Mesenchymal stem cell (in vitro differentiated cells and primary cell): Measurements from ENCODE around the gene ANKDD1A.

Experiments used
- DNase-seq: peaks from one replicate; pipeline ENCODE4 v3.0.0-alpha.2; 2013
- H2AFZ ChIP-seq: one replicate; pipeline ENCODE4 v1.6.1; 2013; ENCODE audit warnings: low read depth, mild to moderate bottlenecking, control low read depth, inconsistent platforms, low read length, moderate library complexity
- H2AK5ac ChIP-seq: 2 replicates; pipeline ENCODE4 v1.6.1; 2013; ENCODE audit warnings: low read length, moderate library complexity, mild to moderate bottlenecking, inconsistent platforms; ENCODE audit not compliant: severe bottlenecking
- H2BK120ac ChIP-seq: one replicate; pipeline ENCODE4 v1.6.1; 2013; ENCODE audit warnings: low read depth, mild to moderate bottlenecking, inconsistent platforms, low read length, moderate library complexity
- H2BK12ac ChIP-seq, 2 experiments: one replicate each; pipeline ENCODE4 v1.6.1; 2013; ENCODE audit warnings: inconsistent platforms in 2 of 2, low read length in 2 of 2, mild to moderate bottlenecking in 2 of 2, moderate library complexity in 2 of 2, control low read depth in 1 of 2
- H2BK15ac ChIP-seq: one replicate; pipeline ENCODE4 v1.6.1; 2013; ENCODE audit warnings: mild to moderate bottlenecking, low read depth, inconsistent platforms; ENCODE audit not compliant: poor library complexity, severe bottlenecking
- H2BK5ac ChIP-seq: 2 replicates; pipeline ENCODE4 v1.6.1; 2013; ENCODE audit warnings: low read depth, mild to moderate bottlenecking, low read length, control low read depth, inconsistent platforms; ENCODE audit not compliant: poor library complexity, severe bottlenecking
- H3K14ac ChIP-seq, 2 experiments: one replicate each; pipeline ENCODE4 v1.6.1; 2013; ENCODE audit warnings: inconsistent platforms in 2 of 2, low read length in 2 of 2, control low read depth in 1 of 2, mild to moderate bottlenecking in 1 of 2, moderate library complexity in 1 of 2
- H3K18ac ChIP-seq, 2 experiments: one replicate each; pipeline ENCODE4 v1.6.1; 2013; ENCODE audit warnings: inconsistent platforms in 2 of 2, low read length in 2 of 2, control low read depth in 1 of 2, low read depth in 1 of 2, mild to moderate bottlenecking in 1 of 2
- H3K23ac ChIP-seq, 2 experiments: one replicate each; pipeline ENCODE4 v1.6.1; 2013; ENCODE audit warnings: inconsistent platforms in 2 of 2, low read length in 2 of 2, mild to moderate bottlenecking in 2 of 2, moderate library complexity in 2 of 2, control low read depth in 1 of 2
- H3K27ac ChIP-seq: 2 replicates; pipeline ENCODE4 v1.5.1; 2013; ENCODE audit warnings: mild to moderate bottlenecking, moderate library complexity, low read length, control low read depth, inconsistent platforms; ENCODE audit not compliant: poor library complexity, severe bottlenecking
- H3K27me3 ChIP-seq, 2 experiments: 2 replicates each; pipeline versions ENCODE4 v1.6.1 to v1.7.0; 2013; ENCODE audit warnings: low read length in 2 of 2, mild to moderate bottlenecking in 2 of 2, moderate library complexity in 2 of 2, control low read depth in 1 of 2, inconsistent platforms in 1 of 2; ENCODE audit not compliant: control insufficient read depth in 1 of 2, insufficient read depth in 1 of 2
- H3K36me3 ChIP-seq, 2 experiments: 2 replicates each; pipeline versions ENCODE4 v1.6.1 to v1.7.0; 2013; ENCODE audit warnings: low read length in 2 of 2, control low read depth in 1 of 2, inconsistent platforms in 1 of 2, low read depth in 1 of 2, mild to moderate bottlenecking in 1 of 2; ENCODE audit not compliant: insufficient read depth in 2 of 2, control insufficient read depth in 1 of 2
- H3K4ac ChIP-seq, 2 experiments: one replicate each; pipeline ENCODE4 v1.6.1; 2013; ENCODE audit warnings: inconsistent platforms in 2 of 2, low read length in 2 of 2, mild to moderate bottlenecking in 2 of 2, moderate library complexity in 2 of 2, control low read depth in 1 of 2, low read depth in 1 of 2
- H3K4me1 ChIP-seq: 2 replicates; pipeline ENCODE4 v1.6.1; 2013; ENCODE audit warnings: low read depth, low read length, control low read depth; ENCODE audit not compliant: control insufficient read depth, insufficient read depth
- H3K4me2 ChIP-seq: 2 replicates; pipeline ENCODE4 v1.6.1; 2013; ENCODE audit warnings: low read length, mild to moderate bottlenecking, inconsistent platforms; ENCODE audit not compliant: poor library complexity, severe bottlenecking
- H3K4me3 ChIP-seq, 2 experiments: 2 replicates each; pipeline versions ENCODE4 v1.5.1 to v1.7.0; 2013; ENCODE audit warnings: low read length in 2 of 2, mild to moderate bottlenecking in 2 of 2, control low read depth in 1 of 2, low read depth in 1 of 2; ENCODE audit not compliant: insufficient read depth in 1 of 2
- H3K79me1 ChIP-seq: replicated peaks from 2 replicates; pipeline ENCODE4 v1.6.1; 2013; ENCODE audit warnings: mild to moderate bottlenecking, control low read depth, low read length, inconsistent platforms; ENCODE audit not compliant: poor library complexity, severe bottlenecking
- H3K9ac ChIP-seq: 2 replicates; pipeline ENCODE4 v1.7.0; 2013; ENCODE audit warnings: mild to moderate bottlenecking, low read length, moderate library complexity
- H3K9me3 ChIP-seq: 2 replicates; pipeline ENCODE4 v1.7.0; 2013; ENCODE audit warnings: mild to moderate bottlenecking, low read length; ENCODE audit not compliant: control insufficient read depth
- H4K8ac ChIP-seq: one replicate; pipeline ENCODE4 v1.6.1; 2013; ENCODE audit warnings: inconsistent platforms, mild to moderate bottlenecking, low read length, moderate library complexity
- H4K91ac ChIP-seq: one replicate; pipeline ENCODE4 v1.6.1; 2013; ENCODE audit warnings: mild to moderate bottlenecking, low read length, inconsistent platforms
- WGBS: methylation state at CpG from one replicate; pipeline ENCODE4 v1.1.7; 2013; ENCODE audit warnings: mixed read lengths; 5-methylcytosine and 5-hydroxymethylcytosine counted together

ANKDD1A gene

GRCh38 chr15:64898406-64898805 is 13.3 kb upstream of the ANKDD1A start:
- Histone ChIP-seq H4K91ac (peak overlapping the region; percentile 69), H4K8ac (no peak overlapping the region), H3K27ac (no peak overlapping the region), H3K79me1 (no peaks in the 10 kb centered on the region), H3K4me3 (no peak overlapping the region), H2BK15ac (peak overlapping the region; percentile 71), H3K4ac (peak overlapping the region in 1 of 2 experiments; percentile 93), H2AFZ (no peak overlapping the region), H2BK120ac (peak overlapping the region; percentile 24), H2AK5ac (no peak overlapping the region), H3K4me2 (no peak overlapping the region), H3K18ac (peak overlapping the region; percentile 95 to 98), H2BK5ac (no peak overlapping the region), H2BK12ac (peak overlapping the region in 1 of 2 experiments; percentile 27), H3K14ac (no peak overlapping the region), H3K27me3 (no peaks in the 10 kb centered on the region), H3K36me3 (no peaks in the 10 kb centered on the region), H3K4me1 (peaks cover 23% of the 10 kb centered on the region), H3K23ac (no peak overlapping the region), H3K9ac (peak overlapping the region; percentile 85), H3K9me3 (peaks cover 14% of the 10 kb centered on the region)
- WGBS, result 86% methylated on average over 4 of the region's 4 CpGs
- DNase-seq, result no peak

GRCh38 chr15:64901141-64901540 is 10.6 kb upstream of the ANKDD1A start:
- H3K79me1 ChIP-seq, result no peaks in the 10 kb centered on the region
- no peak overlapping the region for H4K91ac ChIP-seq
- H2BK5ac ChIP-seq, result no peak overlapping the region
- H3K4me2 ChIP-seq, result no peak overlapping the region
- H3K36me3 ChIP-seq, result no peaks in the 10 kb centered on the region
- 99% methylated on average over 5 of the region's 5 CpGs for WGBS
- no peak overlapping the region for H4K8ac ChIP-seq
- no peak overlapping the region for H2BK120ac ChIP-seq
- no peak overlapping the region for H2BK12ac ChIP-seq
- no peak overlapping the region for H3K4me3 ChIP-seq
- no peak for DNase-seq
- H3K4ac ChIP-seq, result no peak overlapping the region
- no peak overlapping the region for H2AFZ ChIP-seq
- no peaks in the 10 kb centered on the region for H3K27me3 ChIP-seq
- H3K27ac ChIP-seq, result no peak overlapping the region
- H2BK15ac ChIP-seq, result no peak overlapping the region
- H3K9me3 ChIP-seq, result peaks cover 14% of the 10 kb centered on the region
- H3K18ac ChIP-seq, result no peak overlapping the region
- no peak overlapping the region for H3K14ac ChIP-seq
- H3K23ac ChIP-seq, result no peak overlapping the region
- no peak overlapping the region for H2AK5ac ChIP-seq
- H3K9ac ChIP-seq, result no peak overlapping the region
- H3K4me1 ChIP-seq, result peaks cover 13% of the 10 kb centered on the region

GRCh38 chr15:64901914-64902313 is 9.8 kb upstream of the ANKDD1A start:
- no peak overlapping the region for H2BK5ac ChIP-seq
- DNase-seq, result no peak
- no peak overlapping the region for H2AK5ac ChIP-seq
- no peak overlapping the region for H3K4ac ChIP-seq
- H3K36me3 ChIP-seq, result no peaks in the 10 kb centered on the region
- H2BK15ac ChIP-seq, result no peak overlapping the region
- H2BK120ac ChIP-seq, result no peak overlapping the region
- H3K23ac ChIP-seq, result no peak overlapping the region
- H3K9me3 ChIP-seq, result peaks cover 14% of the 10 kb centered on the region
- no peak overlapping the region for H3K14ac ChIP-seq
- 100% methylated on average over 1 of the region's 2 CpGs for WGBS
- H3K79me1 ChIP-seq, result no peaks in the 10 kb centered on the region
- no peak overlapping the region for H2BK12ac ChIP-seq
- H3K4me1 ChIP-seq, result peaks cover 13% of the 10 kb centered on the region
- no peaks in the 10 kb centered on the region for H3K27me3 ChIP-seq
- H4K91ac ChIP-seq, result no peak overlapping the region
- H2AFZ ChIP-seq, result no peak overlapping the region
- no peak overlapping the region for H3K18ac ChIP-seq
- H4K8ac ChIP-seq, result no peak overlapping the region
- H3K9ac ChIP-seq, result no peak overlapping the region
- H3K27ac ChIP-seq, result no peak overlapping the region
- no peak overlapping the region for H3K4me3 ChIP-seq
- no peak overlapping the region for H3K4me2 ChIP-seq

GRCh38 chr15:64902863-64903262 is 8.8 kb upstream of the ANKDD1A start:
- WGBS, result 100% methylated on average over 2 of the region's 4 CpGs

More at GRCh38 chr15:64902863-64903262, 8.8 kb upstream of the ANKDD1A start:
- Histone ChIP-seq H3K79me1 (no peaks in the 10 kb centered on the region), H3K36me3 (no peaks in the 10 kb centered on the region), H2BK12ac (no peak overlapping the region), H3K9me3 (peaks cover 14% of the 10 kb centered on the region), H3K27me3 (no peaks in the 10 kb centered on the region), H3K27ac (no peak overlapping the region), H2BK15ac (no peak overlapping the region), H2AFZ (no peak overlapping the region), H3K9ac (no peak overlapping the region), H3K18ac (no peak overlapping the region), H4K8ac (no peak overlapping the region), H2AK5ac (no peak overlapping the region), H2BK5ac (no peak overlapping the region), H3K4me2 (no peak overlapping the region), H2BK120ac (no peak overlapping the region), H3K14ac (no peak overlapping the region), H3K4me1 (peaks cover 6% of the 10 kb centered on the region), H3K23ac (no peak overlapping the region), H3K4me3 (no peak overlapping the region), H3K4ac (no peak overlapping the region), H4K91ac (no peak overlapping the region)
- no peak for DNase-seq
